Rectal smooth muscle tissue (tissue), 1 donor: Measurements from ENCODE around the gene UBE2J1.

Experiments
- H3K27ac ChIP-seq: one replicate; pipeline ENCODE4 v1.7.0; 2013; ENCODE audit warnings: low read depth, low read length, inconsistent platforms
- H3K27me3 ChIP-seq: one replicate; pipeline ENCODE4 v1.7.0; 2013; ENCODE audit warnings: low read length; ENCODE audit not compliant: control insufficient read depth, insufficient read depth
- H3K36me3 ChIP-seq: one replicate; pipeline ENCODE4 v1.7.0; 2013; ENCODE audit warnings: low read length; ENCODE audit not compliant: control insufficient read depth, insufficient read depth
- H3K4me1 ChIP-seq: one replicate; pipeline ENCODE4 v1.7.0; 2013; ENCODE audit warnings: low read length; ENCODE audit not compliant: control insufficient read depth, insufficient read depth
- H3K4me3 ChIP-seq: one replicate; pipeline ENCODE4 v1.7.0; 2013; ENCODE audit warnings: low read length
- H3K9ac ChIP-seq: one replicate; pipeline ENCODE4 v1.7.0; 2013; ENCODE audit warnings: low read length

The UBE2J1 gene

GRCh38 chr6:89335164-89335563 is 17.4 kb downstream of the UBE2J1 start:
- no peaks in the 10 kb centered on the region for H3K27me3 ChIP-seq
- H3K27ac ChIP-seq = no peak overlapping the region
- H3K4me3 ChIP-seq = no peak overlapping the region
- peaks cover 15% of the 10 kb centered on the region for H3K36me3 ChIP-seq
- no peaks in the 10 kb centered on the region for H3K4me1 ChIP-seq
- no peak overlapping the region for H3K9ac ChIP-seq

- H3K4me1 ChIP-seq = no peaks in the 10 kb centered on the region
- H3K27ac ChIP-seq = no peak overlapping the region
- H3K36me3 ChIP-seq = peaks cover 18% of the 10 kb centered on the region
- no peak overlapping the region for H3K4me3 ChIP-seq
- no peak overlapping the region for H3K9ac ChIP-seq
- H3K27me3 ChIP-seq = no peaks in the 10 kb centered on the region
Measured at GRCh38 chr6:89330910-89331309, 21.6 kb downstream of the UBE2J1 start.

GRCh38 chr6:89328976-89329375 is 23.5 kb downstream of the UBE2J1 start:
- H3K4me1 ChIP-seq = no peaks in the 10 kb centered on the region
- H3K9ac ChIP-seq = no peak overlapping the region
- peaks cover 16% of the 10 kb centered on the region for H3K36me3 ChIP-seq
- H3K27me3 ChIP-seq = no peaks in the 10 kb centered on the region
- no peak overlapping the region for H3K27ac ChIP-seq
- H3K4me3 ChIP-seq = no peak overlapping the region

- Histone ChIP-seq H3K27ac (no peak overlapping the region), H3K36me3 (peaks cover 7% of the 10 kb centered on the region), H3K9ac (no peak overlapping the region), H3K4me1 (no peaks in the 10 kb centered on the region), H3K27me3 (no peaks in the 10 kb centered on the region), H3K4me3 (no peak overlapping the region)
Measured at GRCh38 chr6:89324304-89324703, 28.2 kb downstream of the UBE2J1 start.

- no peak overlapping the region for H3K4me3 ChIP-seq
- no peak overlapping the region for H3K27ac ChIP-seq
- H3K36me3 ChIP-seq = peaks cover 3% of the 10 kb centered on the region
- no peaks in the 10 kb centered on the region for H3K4me1 ChIP-seq
- no peaks in the 10 kb centered on the region for H3K27me3 ChIP-seq
- H3K9ac ChIP-seq = no peak overlapping the region
Measured at GRCh38 chr6:89323511-89323971, 29.0 kb downstream of the UBE2J1 start.

- Histone ChIP-seq H3K9ac (no peak overlapping the region), H3K4me1 (no peaks in the 10 kb centered on the region), H3K4me3 (no peak overlapping the region), H3K27me3 (no peaks in the 10 kb centered on the region), H3K27ac (no peak overlapping the region), H3K36me3 (no peaks in the 10 kb centered on the region)
Measured at GRCh38 chr6:89321131-89321970, 31.2 kb downstream of the UBE2J1 start.

- H3K9ac ChIP-seq = no peak overlapping the region
- H3K36me3 ChIP-seq = no peaks in the 10 kb centered on the region
- H3K27ac ChIP-seq = no peak overlapping the region
- H3K4me3 ChIP-seq = no peak overlapping the region
- no peaks in the 10 kb centered on the region for H3K27me3 ChIP-seq
- no peaks in the 10 kb centered on the region for H3K4me1 ChIP-seq
Measured at GRCh38 chr6:89320012-89320559, 32.4 kb downstream of the UBE2J1 start.

- H3K9ac ChIP-seq = no peak overlapping the region
- no peak overlapping the region for H3K27ac ChIP-seq
- peaks cover 12% of the 10 kb centered on the region for H3K4me1 ChIP-seq
- no peaks in the 10 kb centered on the region for H3K36me3 ChIP-seq
- H3K27me3 ChIP-seq = no peaks in the 10 kb centered on the region
- no peak overlapping the region for H3K4me3 ChIP-seq
Measured at GRCh38 chr6:89317067-89317466, 35.5 kb downstream of the UBE2J1 start.

- H3K9ac ChIP-seq = no peak within 1 kb of the TSS
- H3K4me1 ChIP-seq = peaks cover 18% of the 10 kb centered on the region
- no peak within 1 kb of the TSS for H3K4me3 ChIP-seq
- no peaks in the 10 kb centered on the region for H3K27me3 ChIP-seq
- H3K36me3 ChIP-seq = no peaks in the 10 kb centered on the region
- H3K27ac ChIP-seq = no peak within 1 kb of the TSS
Measured at GRCh38 chr6:89315249-89315885, 37.2 kb downstream of the UBE2J1 start, which contains the start of gene GABRR2. TSS of gene GABRR2 (minus strand) at chr6:89315299. CDS start at chr6:89315165, 134 bp downstream.

- Histone ChIP-seq H3K4me3 (no peak overlapping the region), H3K36me3 (no peaks in the 10 kb centered on the region), H3K27ac (no peak overlapping the region), H3K27me3 (no peaks in the 10 kb centered on the region), H3K4me1 (peaks cover 18% of the 10 kb centered on the region), H3K9ac (no peak overlapping the region)
Measured at GRCh38 chr6:89314692-89315091, 37.8 kb downstream of the UBE2J1 start.

- H3K4me1 ChIP-seq = peaks cover 18% of the 10 kb centered on the region
- H3K27me3 ChIP-seq = no peaks in the 10 kb centered on the region
- H3K27ac ChIP-seq = peak overlapping the region; percentile 72
- no peaks in the 10 kb centered on the region for H3K36me3 ChIP-seq
- no peak overlapping the region for H3K9ac ChIP-seq
- no peak overlapping the region for H3K4me3 ChIP-seq
Measured at GRCh38 chr6:89313006-89313405, 39.5 kb downstream of the UBE2J1 start.

GRCh38 chr6:89311853-89312531 is 40.5 kb downstream of the UBE2J1 start:
- peak overlapping the region; percentile 53 for H3K4me3 ChIP-seq
- peaks cover 18% of the 10 kb centered on the region for H3K4me1 ChIP-seq
- no peaks in the 10 kb centered on the region for H3K27me3 ChIP-seq
- H3K36me3 ChIP-seq = no peaks in the 10 kb centered on the region
- peak overlapping the region; percentile 10 for H3K9ac ChIP-seq
- peak overlapping the region; percentile 72 for H3K27ac ChIP-seq
